SK-N-SH treated with all-trans-retinoic acid at 6 μM for 48 hours (cell line): ENCODE results near the gene YAF2.
A peak's percentile ranks its signal among the peaks of the same experiment; 100 is the strongest.

ENCODE experiments used
- ATAC-seq: fragments of 200-7000 bp; cut with Tn5 transposase; 3 replicates; pipeline ENCODE4 v1.9.1; 2020; ENCODE audit warnings: mild to moderate bottlenecking, moderate library complexity
- ARNTL ChIP-seq: fragments of 450-650 bp; formaldehyde crosslinking; IDR thresholded peaks from 2 replicates; pipeline ENCODE4 v1.5.0; 2020; ENCODE audit warnings: low read depth, mild to moderate bottlenecking, moderate library complexity, borderline replicate concordance
- BACH2 ChIP-seq: fragments of 250-450 bp; sonication (Bioruptor Pico); IDR thresholded peaks from 2 replicates; pipeline ENCODE4 v1.9.0; 2021; ENCODE audit warnings: mild to moderate bottlenecking, borderline replicate concordance
- CSDC2 ChIP-seq: fragments of 250-450 bp; sonication (Bioruptor Pico); IDR thresholded peaks from 2 replicates; pipeline ENCODE4 v1.5.0; 2020; ENCODE audit warnings: mild to moderate bottlenecking, moderate library complexity
- CSRNP3 ChIP-seq: fragments of 250-450 bp; sonication (Bioruptor Pico); IDR thresholded peaks from 2 replicates; pipeline ENCODE4 v1.5.1; 2021; ENCODE audit warnings: mild to moderate bottlenecking, moderate library complexity
- ESRRG ChIP-seq: fragments of 250-450 bp; sonication (Bioruptor Pico); IDR thresholded peaks from 2 replicates; pipeline ENCODE4 v1.6.1; 2021; ENCODE audit warnings: mild to moderate bottlenecking
- GLIS3 ChIP-seq: fragments of 250-450 bp; sonication (Bioruptor Pico); IDR thresholded peaks from 2 replicates; pipeline ENCODE4 v1.5.0; 2020; ENCODE audit warnings: mild to moderate bottlenecking, moderate library complexity
- ISL1 ChIP-seq: fragments of 250-450 bp; sonication (Bioruptor Pico); IDR thresholded peaks from 2 replicates; pipeline ENCODE4 v2.1.2; 2022; ENCODE audit warnings: mild to moderate bottlenecking, moderate library complexity
- OSR1 ChIP-seq: fragments of 250-450 bp; sonication (Bioruptor Pico); IDR thresholded peaks from 2 replicates; pipeline ENCODE4 v1.8.0; 2022; ENCODE audit warnings: moderate library complexity, mild to moderate bottlenecking, inconsistent platforms
- PATZ1 ChIP-seq: fragments of 250-450 bp; sonication (Bioruptor Pico); IDR thresholded peaks from 2 replicates; pipeline ENCODE4 v1.8.0; 2020; ENCODE audit warnings: mild to moderate bottlenecking, moderate library complexity, borderline replicate concordance
- POU6F1 ChIP-seq: fragments of 250-450 bp; sonication (Bioruptor Pico); IDR thresholded peaks from 2 replicates; pipeline ENCODE4 v1.8.0; 2021; ENCODE audit warnings: low read depth, mild to moderate bottlenecking, moderate library complexity, borderline replicate concordance
- RARB ChIP-seq: fragments of 250-450 bp; sonication (Bioruptor Pico); IDR thresholded peaks from 2 replicates; pipeline ENCODE4 v1.8.0; 2021; ENCODE audit warnings: mild to moderate bottlenecking, moderate library complexity
- SNAI2 ChIP-seq: fragments of 250-450 bp; sonication (Bioruptor Pico); IDR thresholded peaks from 2 replicates; pipeline ENCODE4 v1.5.0; 2020; ENCODE audit warnings: mild to moderate bottlenecking, moderate library complexity
- TCF4 ChIP-seq: fragments of 250-450 bp; sonication (Bioruptor Pico); IDR thresholded peaks from 2 replicates; pipeline ENCODE4 v1.8.0; 2021; ENCODE audit warnings: mild to moderate bottlenecking, moderate library complexity, borderline replicate concordance
- TOX ChIP-seq: fragments of 250-450 bp; sonication (Bioruptor Pico); IDR thresholded peaks from 2 replicates; pipeline ENCODE4 v1.8.0; 2021; ENCODE audit warnings: mild to moderate bottlenecking, moderate library complexity, borderline replicate concordance
- ZC3H10 ChIP-seq: fragments of 250-450 bp; sonication (Bioruptor Pico); IDR thresholded peaks from 2 replicates; pipeline ENCODE4 v1.5.1; 2021; ENCODE audit warnings: mild to moderate bottlenecking, moderate library complexity
- ZFP3 ChIP-seq: fragments of 250-450 bp; sonication (Bioruptor Pico); IDR thresholded peaks from 2 replicates; pipeline ENCODE4 v1.5.0; 2020; ENCODE audit warnings: mild to moderate bottlenecking, moderate library complexity
- ZFP30 ChIP-seq: fragments of 450-650 bp; formaldehyde crosslinking; IDR thresholded peaks from 2 replicates; pipeline ENCODE4 v1.5.0; 2022; ENCODE audit warnings: mild to moderate bottlenecking, moderate library complexity
- ZNF565 ChIP-seq: fragments of 450-650 bp; formaldehyde crosslinking; conservative IDR thresholded peaks from 2 replicates; pipeline ENCODE4 v1.5.0; 2020; ENCODE audit warnings: low read depth, mild to moderate bottlenecking, moderate library complexity
- ZNF70 ChIP-seq: fragments of 450-650 bp; formaldehyde crosslinking; IDR thresholded peaks from 2 replicates; pipeline ENCODE4 v1.5.0; 2020; ENCODE audit warnings: mild to moderate bottlenecking, moderate library complexity
- ZNF8 ChIP-seq: fragments of 450-650 bp; formaldehyde crosslinking; IDR thresholded peaks from 2 replicates; pipeline ENCODE4 v1.5.0; 2020; ENCODE audit warnings: mild to moderate bottlenecking, moderate library complexity
- TF ChIP-seq, protein P1 (sequence below): fragments of 250-450 bp; sonication (Bioruptor Pico); IDR thresholded peaks from 2 replicates; pipeline ENCODE4 v1.5.1; 2020; ENCODE audit warnings: low read depth, mild to moderate bottlenecking, moderate library complexity
- TF ChIP-seq, protein P2 (sequence below): fragments of 250-450 bp; sonication (Bioruptor Pico); IDR thresholded peaks from 2 replicates; pipeline ENCODE4 v1.5.0; 2020; ENCODE audit warnings: mild to moderate bottlenecking, moderate library complexity

YAF2 gene

DNA sequence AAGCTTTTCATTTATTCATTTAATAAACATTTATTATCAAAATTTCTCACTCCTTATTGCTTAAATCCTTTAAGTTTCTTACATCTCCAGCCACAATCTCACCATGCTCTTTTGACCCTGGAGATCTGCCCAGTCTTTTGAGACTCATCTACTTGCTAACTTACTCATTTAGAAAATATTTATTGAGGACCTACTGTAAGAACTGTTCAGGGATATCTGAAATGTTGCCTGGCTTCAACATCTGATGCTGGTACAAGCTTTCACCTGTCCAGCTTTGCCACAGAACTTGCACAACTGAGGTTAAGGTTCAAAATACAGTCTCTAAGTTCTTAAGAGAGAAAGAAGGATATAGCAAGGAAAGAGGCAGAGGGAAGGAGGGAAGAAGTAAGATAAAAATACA is 75.9 kb downstream of the YAF2 start:
- peak; percentile 56; the same call in 2 of the 3 replicates for ATAC-seq
- TF ChIP-seq TCF4 (CRISPR knock-in tag) (no peak), TOX (CRISPR knock-in tag) (no peak), ZNF70 (CRISPR knock-in tag) (no peak), BACH2 (CRISPR knock-in tag) (no peak), POU6F1 (CRISPR knock-in tag) (no peak), RARB (CRISPR knock-in tag) (no peak), ZC3H10 (no peak), SNAI2 (CRISPR knock-in tag) (no peak), ZNF565 (CRISPR knock-in tag) (no peak)
- TF ChIP-seq, protein P1, sequence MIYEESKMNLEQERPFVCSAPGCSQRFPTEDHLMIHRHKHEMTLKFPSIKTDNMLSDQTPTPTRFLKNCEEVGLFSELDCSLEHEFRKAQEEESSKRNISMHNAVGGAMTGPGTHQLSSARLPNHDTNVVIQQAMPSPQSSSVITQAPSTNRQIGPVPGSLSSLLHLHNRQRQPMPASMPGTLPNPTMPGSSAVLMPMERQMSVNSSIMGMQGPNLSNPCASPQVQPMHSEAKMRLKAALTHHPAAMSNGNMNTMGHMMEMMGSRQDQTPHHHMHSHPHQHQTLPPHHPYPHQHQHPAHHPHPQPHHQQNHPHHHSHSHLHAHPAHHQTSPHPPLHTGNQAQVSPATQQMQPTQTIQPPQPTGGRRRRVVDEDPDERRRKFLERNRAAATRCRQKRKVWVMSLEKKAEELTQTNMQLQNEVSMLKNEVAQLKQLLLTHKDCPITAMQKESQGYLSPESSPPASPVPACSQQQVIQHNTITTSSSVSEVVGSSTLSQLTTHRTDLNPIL (CRISPR knock-in tag), result no peak

- TF ChIP-seq CSRNP3 (CRISPR knock-in tag), result no peak
- no peak for ATAC-seq
These were observed 76.5 kb downstream of the YAF2 start for GRCh38 chr12:42161529-42161928.

DNA sequence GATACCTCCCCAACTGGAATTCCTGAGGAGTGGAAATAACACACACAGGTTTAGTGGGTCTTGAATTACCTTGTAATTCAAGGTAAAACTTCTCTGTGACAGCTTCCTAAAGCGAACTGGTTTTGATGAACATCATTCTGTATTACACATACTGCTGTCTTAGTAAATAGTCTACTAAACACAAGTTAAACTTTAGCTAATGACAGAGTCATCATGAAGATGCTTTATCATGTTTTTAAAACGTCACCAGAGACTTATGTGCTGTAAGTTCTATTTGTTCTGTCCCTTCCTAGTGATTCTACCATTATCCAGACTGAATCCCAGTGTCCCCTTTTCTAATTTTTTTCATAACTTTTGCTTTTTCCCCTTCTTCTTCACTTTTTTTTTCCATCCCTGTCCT is 81.8 kb downstream of the YAF2 start:
- ATAC-seq, result no peak
- TF ChIP-seq ZNF70 (CRISPR knock-in tag) (no peak), GLIS3 (no peak), ZC3H10 (no peak), ESRRG (no peak), ZFP30 (CRISPR knock-in tag) (no peak), TCF4 (CRISPR knock-in tag) (no peak)
- TF ChIP-seq, protein P1 (CRISPR knock-in tag), result no peak

DNA sequence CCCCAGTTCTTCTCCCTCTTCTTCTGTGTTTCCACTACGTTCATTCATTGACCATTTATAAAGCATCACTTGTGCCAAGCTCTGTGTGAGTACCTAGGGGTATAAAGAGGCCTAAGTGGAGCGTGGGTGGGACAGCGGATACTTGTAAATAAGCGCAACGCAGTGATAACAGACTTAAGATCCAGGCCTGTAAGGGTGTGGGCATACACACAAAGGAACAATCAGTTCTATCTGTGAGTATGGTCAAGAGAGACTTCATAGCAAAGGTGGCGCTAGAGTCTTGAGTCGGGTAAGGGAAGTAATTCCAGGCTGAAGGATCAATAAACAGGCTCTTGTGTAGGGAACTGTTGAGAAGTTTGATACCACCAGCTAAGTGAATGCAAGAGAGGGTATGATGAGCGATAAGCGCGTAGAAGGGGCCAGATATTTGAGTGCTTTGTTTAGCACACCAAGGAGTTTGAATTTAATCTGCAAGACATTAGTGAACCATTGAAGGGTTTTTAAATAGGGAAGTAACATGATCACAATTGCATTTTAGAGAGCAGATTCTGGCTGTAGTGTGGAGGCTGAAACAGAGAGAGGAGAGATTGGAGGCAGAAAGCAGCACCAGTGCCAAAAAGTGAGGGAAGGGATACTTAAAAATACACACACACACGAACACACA is 92.4 kb downstream of the YAF2 start:
- TF ChIP-seq, protein P2, sequence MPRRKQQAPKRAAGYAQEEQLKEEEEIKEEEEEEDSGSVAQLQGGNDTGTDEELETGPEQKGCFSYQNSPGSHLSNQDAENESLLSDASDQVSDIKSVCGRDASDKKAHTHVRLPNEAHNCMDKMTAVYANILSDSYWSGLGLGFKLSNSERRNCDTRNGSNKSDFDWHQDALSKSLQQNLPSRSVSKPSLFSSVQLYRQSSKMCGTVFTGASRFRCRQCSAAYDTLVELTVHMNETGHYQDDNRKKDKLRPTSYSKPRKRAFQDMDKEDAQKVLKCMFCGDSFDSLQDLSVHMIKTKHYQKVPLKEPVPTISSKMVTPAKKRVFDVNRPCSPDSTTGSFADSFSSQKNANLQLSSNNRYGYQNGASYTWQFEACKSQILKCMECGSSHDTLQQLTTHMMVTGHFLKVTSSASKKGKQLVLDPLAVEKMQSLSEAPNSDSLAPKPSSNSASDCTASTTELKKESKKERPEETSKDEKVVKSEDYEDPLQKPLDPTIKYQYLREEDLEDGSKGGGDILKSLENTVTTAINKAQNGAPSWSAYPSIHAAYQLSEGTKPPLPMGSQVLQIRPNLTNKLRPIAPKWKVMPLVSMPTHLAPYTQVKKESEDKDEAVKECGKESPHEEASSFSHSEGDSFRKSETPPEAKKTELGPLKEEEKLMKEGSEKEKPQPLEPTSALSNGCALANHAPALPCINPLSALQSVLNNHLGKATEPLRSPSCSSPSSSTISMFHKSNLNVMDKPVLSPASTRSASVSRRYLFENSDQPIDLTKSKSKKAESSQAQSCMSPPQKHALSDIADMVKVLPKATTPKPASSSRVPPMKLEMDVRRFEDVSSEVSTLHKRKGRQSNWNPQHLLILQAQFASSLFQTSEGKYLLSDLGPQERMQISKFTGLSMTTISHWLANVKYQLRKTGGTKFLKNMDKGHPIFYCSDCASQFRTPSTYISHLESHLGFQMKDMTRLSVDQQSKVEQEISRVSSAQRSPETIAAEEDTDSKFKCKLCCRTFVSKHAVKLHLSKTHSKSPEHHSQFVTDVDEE (CRISPR knock-in tag), result no peak
- no peak for TF ChIP-seq RARB (CRISPR knock-in tag)
- TF ChIP-seq ARNTL (CRISPR knock-in tag), result no peak
- no peak for TF ChIP-seq PATZ1 (CRISPR knock-in tag)
- TF ChIP-seq ZNF70 (CRISPR knock-in tag), result no peak
- TF ChIP-seq BACH2 (CRISPR knock-in tag), result no peak
- no peak for TF ChIP-seq ZFP3
- no peak for TF ChIP-seq ISL1 (CRISPR knock-in tag)
- no peak for TF ChIP-seq ZNF8
- no peak for TF ChIP-seq SNAI2 (CRISPR knock-in tag)
- TF ChIP-seq ZNF565 (CRISPR knock-in tag), result no peak
- TF ChIP-seq ZFP30 (CRISPR knock-in tag), result no peak
- no peak for TF ChIP-seq TOX (CRISPR knock-in tag)
- TF ChIP-seq POU6F1 (CRISPR knock-in tag), result no peak
- TF ChIP-seq GLIS3, result no peak
- no peak for TF ChIP-seq CSDC2 (CRISPR knock-in tag)
- TF ChIP-seq OSR1 (CRISPR knock-in tag), result no peak
- ATAC-seq, result no peak
